HL-60/S4 treated with retinoic acid at 250 ng/mL for 4 days and 3 days (cell line): Measurements from ENCODE around the gene GGT1.
"Not testable (repeated sequence)": the region's sequence is repeated elsewhere in the genome, so short reads cannot be mapped to it uniquely, and the experiment has no call there.

Source experiments
- in situ Hi-C: fragments of 300-500 bp; cut with MboI; formaldehyde crosslinking; loops from 2 replicates; pipeline ENCODE4 v1.7.0; 2022; ENCODE audit warnings: low sequenced_read_pairs

The GGT1 gene

DNA sequence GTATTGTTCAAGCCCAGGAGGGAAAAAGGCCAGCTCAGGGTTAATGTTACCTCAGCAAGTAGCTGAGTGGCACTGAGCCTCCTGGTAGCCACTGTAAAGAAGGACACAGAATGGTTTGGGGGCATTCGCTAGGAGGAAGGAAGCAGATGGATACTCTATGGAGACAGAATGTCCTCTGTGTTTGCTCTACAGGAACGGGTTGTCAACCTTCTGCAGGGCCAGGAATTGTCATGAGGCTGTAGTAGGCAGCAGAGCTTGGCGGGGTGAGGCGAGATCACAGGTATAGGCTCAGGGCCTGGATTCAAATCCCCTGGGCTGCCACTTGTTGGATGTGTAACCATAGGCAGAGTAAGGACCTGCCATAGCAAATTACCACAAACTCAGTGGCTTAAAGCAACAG is 7.1 kb upstream of the GGT1 start:
- in situ Hi-C loops: no loop called here

GRCh38 chr22:24597076-24597475 is 5.9 kb upstream of the GGT1 start:
- in situ Hi-C loops: not testable (repeated sequence)

DNA sequence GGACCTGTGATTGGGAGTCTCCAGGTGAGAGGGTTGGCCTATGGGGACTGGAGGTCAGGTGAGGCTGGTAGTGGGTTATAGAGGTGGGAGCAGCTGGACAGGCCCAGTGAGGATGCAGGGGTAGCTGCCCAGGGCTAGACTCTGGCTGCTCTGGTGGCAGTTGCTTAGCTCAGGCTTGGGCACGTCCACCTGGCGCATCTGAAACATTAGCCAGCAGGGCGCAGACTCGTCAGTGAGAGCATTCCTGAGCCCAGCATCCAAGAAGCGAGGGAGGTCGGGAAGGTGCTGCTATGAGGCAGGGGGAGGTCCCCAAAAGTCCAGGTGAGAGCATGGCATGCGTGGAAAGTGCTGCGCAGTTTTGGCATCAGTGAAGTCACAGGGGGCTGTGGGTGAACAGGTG is 3.5 kb upstream of the GGT1 start:
- in situ Hi-C loops: no loop called here

DNA sequence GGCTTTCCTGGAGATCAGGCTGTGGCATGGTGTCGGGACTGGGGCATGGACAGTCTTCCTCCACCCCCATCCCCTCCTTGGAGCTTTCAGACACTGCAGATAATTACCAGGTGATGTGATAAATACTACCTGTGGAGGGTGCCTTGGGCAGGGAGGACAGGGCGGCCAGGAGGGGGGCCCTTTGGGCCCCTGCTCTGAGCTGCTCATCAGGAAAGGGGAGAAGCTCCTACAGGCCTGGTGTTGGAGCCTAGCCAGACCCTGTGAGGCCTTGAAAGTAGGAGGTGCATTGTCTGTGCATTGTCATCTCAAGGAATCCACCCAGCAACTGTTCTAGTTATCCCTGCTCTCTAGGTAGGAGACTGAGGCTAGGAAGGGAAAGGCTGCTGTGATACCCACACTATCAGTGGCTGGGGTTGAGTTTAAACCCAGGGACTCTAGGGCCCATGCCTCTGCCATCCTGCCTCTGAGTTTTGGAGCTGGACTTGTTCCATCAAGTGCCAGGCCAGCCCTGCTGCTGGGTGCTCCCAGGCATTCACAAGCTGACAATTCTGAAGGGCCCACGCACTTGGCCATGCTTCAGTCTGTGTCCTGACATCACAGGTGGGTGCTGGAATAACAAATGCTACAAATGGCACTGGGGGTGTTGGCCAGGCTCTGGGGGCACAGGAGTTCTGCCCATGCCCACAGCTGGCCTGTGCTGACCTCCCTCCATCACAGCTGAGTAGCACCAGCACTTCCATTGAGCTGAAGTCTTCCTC is 2.9 kb upstream of the GGT1 start:
- in situ Hi-C loops: not testable (repeated sequence)

GRCh38 chr22:24601217-24602104 is 1.5 kb upstream of the GGT1 start:
- in situ Hi-C loops: no loop called here

- in situ Hi-C loops: not testable (repeated sequence)
Observed at GRCh38 chr22:24602105-24602749, 766 bp upstream of the GGT1 start.

GRCh38 chr22:24603770-24604629 is 1.0 kb downstream of the GGT1 start:
- in situ Hi-C loops: not testable (repeated sequence)

DNA sequence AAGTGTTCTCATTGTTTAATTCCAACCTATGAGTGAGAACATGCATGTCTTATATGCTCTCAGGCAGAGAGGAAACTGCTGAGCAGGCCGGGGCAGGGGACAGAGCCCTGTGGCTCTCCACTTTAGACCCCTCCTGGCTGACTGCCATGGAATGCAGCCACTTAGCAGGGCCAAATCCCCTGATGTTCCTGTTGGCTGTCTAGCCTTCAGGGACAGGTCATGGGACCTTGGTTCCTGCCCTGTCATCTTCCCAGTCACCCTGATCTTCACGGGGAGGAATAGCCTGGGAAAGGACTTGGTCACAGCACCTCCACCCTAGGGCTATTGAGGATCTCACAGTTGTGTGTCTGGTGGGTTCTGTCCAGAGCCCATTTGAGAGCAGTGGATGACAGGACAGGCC is 3.3 kb downstream of the GGT1 start:
- in situ Hi-C loops: not testable (repeated sequence)

DNA sequence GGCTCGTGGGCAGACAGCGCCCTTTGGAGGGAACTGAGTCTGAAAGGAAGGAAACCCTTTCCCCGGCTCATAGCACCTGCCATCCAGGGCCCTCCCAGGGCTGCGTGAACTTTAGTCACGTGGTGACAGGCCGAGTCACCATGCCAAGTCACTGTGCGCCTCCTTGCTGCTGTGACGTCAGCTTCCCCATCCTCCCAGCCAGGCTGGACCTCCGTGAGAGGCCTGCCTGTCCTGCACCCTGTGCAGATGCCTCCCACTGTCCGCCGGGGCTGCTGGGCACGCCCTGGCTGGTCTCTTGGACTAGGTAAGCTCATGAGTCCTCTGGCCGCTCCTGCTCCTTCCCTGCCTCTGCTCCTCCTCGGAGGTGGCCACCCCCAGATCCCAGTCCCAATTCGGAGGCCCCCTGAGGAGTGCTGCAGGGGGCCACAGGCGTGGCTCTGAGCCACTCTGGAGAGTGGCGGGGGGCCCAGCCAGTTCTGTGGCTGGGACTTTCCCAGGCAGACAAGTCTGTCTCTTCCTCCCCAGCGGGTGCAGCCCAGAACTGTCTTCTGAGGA is 4.5 kb downstream of the GGT1 start:
- in situ Hi-C loops: not testable (repeated sequence)

- in situ Hi-C loops: not testable (repeated sequence)
Observed at GRCh38 chr22:24608327-24608726, 5.3 kb downstream of the GGT1 start.

- in situ Hi-C loops: not testable (repeated sequence)
Observed at GRCh38 chr22:24609888-24610287, 6.9 kb downstream of the GGT1 start.

- in situ Hi-C loops: not testable (repeated sequence)
Observed at GRCh38 chr22:24614794-24615193, 11.8 kb downstream of the GGT1 start.

- in situ Hi-C loops: not testable (repeated sequence)
Observed at GRCh38 chr22:24621244-24621643, 18.3 kb downstream of the GGT1 start.

- in situ Hi-C loops: not testable (repeated sequence)
Observed at GRCh38 chr22:24622596-24622995, 19.6 kb downstream of the GGT1 start.

DNA sequence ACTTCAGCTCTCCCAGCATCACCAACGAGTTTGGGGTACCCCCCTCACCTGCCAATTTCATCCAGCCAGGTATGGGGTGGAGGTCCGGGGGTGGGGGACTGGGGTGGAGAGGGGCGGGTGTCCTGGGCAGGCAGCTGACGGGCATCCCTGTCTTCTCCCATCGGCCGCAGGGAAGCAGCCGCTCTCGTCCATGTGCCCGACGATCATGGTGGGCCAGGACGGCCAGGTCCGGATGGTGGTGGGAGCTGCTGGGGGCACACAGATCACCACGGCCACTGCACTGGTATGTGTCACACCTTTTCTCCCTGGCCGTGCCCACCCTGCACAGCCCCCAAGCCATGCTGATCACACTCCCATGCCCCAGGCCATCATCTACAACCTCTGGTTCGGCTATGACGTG is 24.9 kb downstream of the GGT1 start:
- in situ Hi-C loops: not testable (repeated sequence)

- in situ Hi-C loops: not testable (repeated sequence)
Observed at GRCh38 chr22:24629069-24629468, 26.1 kb downstream of the GGT1 start.

DNA sequence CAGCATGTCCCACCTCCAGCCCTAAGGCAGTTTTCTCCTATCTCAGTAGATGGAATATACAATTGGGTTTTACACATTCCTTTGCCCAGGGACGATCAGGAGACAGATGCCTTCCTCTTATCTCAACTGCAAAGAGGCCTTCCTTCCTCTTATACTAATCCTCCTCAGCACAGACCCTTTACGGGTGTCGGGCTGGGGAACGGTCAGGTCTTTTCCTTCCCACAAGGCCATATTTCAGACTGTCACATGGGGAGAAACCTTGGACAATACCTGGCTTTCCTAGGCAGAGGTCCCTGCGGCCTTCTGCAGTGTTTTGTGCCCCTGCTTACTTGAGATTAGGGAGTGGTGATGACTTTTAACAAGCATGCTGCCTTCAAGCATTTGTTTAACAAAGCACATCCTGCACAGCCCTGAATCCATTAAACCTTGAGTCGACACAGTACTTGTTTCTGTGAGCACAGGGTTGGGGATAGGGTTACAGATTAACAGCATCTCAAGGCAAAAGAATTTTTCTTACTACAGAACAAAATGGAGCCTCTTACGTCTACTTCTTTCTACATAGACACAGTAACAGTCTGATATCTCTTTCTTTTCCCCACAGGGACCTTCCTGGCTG is 27.9 kb downstream of the GGT1 start:
- in situ Hi-C loops: not testable (repeated sequence)

DNA sequence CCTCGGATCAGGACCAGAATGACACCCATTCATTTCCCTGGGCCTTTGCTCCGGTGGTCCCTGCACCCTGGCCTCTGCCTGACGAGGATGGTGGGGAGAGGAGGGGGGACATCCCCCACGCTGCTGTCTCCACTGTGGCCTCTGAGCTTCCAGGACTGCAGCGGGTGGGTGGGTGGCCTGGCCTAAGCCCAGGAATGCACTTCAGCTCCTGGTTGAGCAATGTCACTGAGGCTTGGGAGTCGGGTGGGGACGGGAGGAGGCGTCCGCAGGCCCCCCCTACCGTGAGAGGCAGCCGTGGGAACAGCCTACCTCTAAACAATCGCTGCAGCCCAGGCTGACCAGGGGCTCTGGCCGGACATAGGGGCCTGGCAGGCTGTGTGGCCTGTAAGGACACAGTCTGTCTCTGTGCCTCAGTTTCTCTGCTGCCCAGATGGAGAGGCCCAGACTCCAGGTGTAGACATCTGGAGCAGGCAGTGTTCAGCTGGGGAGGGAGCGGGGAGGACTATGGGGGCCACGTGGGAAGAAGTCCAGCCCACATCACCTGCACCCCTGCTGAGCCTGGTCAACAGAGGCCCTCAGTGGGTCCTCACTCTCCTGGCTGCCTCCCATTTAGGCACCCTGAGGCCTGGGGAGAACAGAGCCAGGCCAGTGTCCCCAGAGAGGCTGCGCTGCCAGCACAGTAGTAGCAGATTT is 28.6 kb downstream of the GGT1 start:
- in situ Hi-C loops: not testable (repeated sequence)

GRCh38 chr22:24632642-24633041 is 29.6 kb downstream of the GGT1 start:
- in situ Hi-C loops: not testable (repeated sequence)
